HEK293T (cell line): ENCODE measurements around the gene OR8D2.

Source experiments
- ARNT ChIP-seq: fragments of 450-650 bp; IDR thresholded peaks from 2 replicates; pipeline ENCODE4 v1.6.1; 2017; ENCODE audit warnings: mild to moderate bottlenecking
- BHLHE40 ChIP-seq: fragments of 450-650 bp; IDR thresholded peaks from 2 replicates; pipeline ENCODE4 v1.6.1; 2016; ENCODE audit warnings: mild to moderate bottlenecking, moderate library complexity, borderline replicate concordance
- ELF4 ChIP-seq: fragments of 450-650 bp; IDR thresholded peaks from 2 replicates; pipeline ENCODE4 v1.6.1; 2017; ENCODE audit warnings: antibody characterized with exemption
- FOXA1 ChIP-seq: fragments of 450-650 bp; IDR thresholded peaks from 2 replicates; pipeline ENCODE4 v1.6.1; 2016; ENCODE audit warnings: mild to moderate bottlenecking
- FOXK2 ChIP-seq: fragments of 450-650 bp; IDR thresholded peaks from 2 replicates; pipeline ENCODE4 v1.6.1; 2016; ENCODE audit warnings: mild to moderate bottlenecking
- FOXM1 ChIP-seq: fragments of 450-650 bp; IDR thresholded peaks from 2 replicates; pipeline ENCODE4 v1.6.1; 2017; ENCODE audit warnings: mild to moderate bottlenecking, borderline replicate concordance
- HDGF ChIP-seq: fragments of 450-650 bp; IDR thresholded peaks from 2 replicates; pipeline ENCODE4 v1.6.1; 2017; ENCODE audit warnings: antibody characterized with exemption, borderline replicate concordance
- L3MBTL2 ChIP-seq: fragments of 450-650 bp; conservative IDR thresholded peaks from 2 replicates; pipeline ENCODE4 v1.6.1; 2016; ENCODE audit warnings: mild to moderate bottlenecking
- SP1 ChIP-seq: fragments of 450-650 bp; IDR thresholded peaks from 2 replicates; pipeline ENCODE4 v1.6.1; 2017
- SUZ12 ChIP-seq: fragments of 450-650 bp; IDR thresholded peaks from 2 replicates; pipeline ENCODE4 v1.6.1; 2016; ENCODE audit warnings: mild to moderate bottlenecking
- TARDBP ChIP-seq: fragments of 450-650 bp; IDR thresholded peaks from 2 replicates; pipeline ENCODE4 v1.6.1; 2016

DNA sequence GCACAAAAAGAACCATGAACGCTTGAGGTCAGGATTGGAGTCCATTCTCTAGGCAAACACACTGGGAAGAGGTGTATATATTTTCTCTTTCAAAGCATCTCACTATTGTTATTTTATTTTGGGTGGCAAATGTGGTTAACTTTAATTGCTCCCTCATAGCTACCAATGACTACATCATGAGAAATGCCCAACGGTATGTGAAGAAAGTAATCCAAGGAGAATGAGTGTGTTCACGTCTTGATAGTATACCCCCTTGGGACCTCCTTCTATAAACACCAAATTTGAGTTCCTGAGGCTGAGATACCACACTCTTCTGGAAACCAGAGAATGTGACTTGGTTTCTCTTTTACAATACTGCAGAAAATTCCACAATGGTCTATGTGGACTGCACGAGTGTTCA, 22.1 kb downstream of the OR8D2 start:
- TF ChIP-seq TARDBP = no peak
- TF ChIP-seq FOXM1 = no peak
- TF ChIP-seq ARNT = no peak
- no peak for TF ChIP-seq SP1
- TF ChIP-seq ELF4 = no peak
- no peak for TF ChIP-seq FOXK2
- TF ChIP-seq L3MBTL2 = no peak
- TF ChIP-seq SUZ12 = no peak
- no peak for TF ChIP-seq FOXA1
- TF ChIP-seq BHLHE40 = no peak
- TF ChIP-seq HDGF = no peak
